ENCODE measurements around the gene CRISP3.

The CRISP3 gene

DNA sequence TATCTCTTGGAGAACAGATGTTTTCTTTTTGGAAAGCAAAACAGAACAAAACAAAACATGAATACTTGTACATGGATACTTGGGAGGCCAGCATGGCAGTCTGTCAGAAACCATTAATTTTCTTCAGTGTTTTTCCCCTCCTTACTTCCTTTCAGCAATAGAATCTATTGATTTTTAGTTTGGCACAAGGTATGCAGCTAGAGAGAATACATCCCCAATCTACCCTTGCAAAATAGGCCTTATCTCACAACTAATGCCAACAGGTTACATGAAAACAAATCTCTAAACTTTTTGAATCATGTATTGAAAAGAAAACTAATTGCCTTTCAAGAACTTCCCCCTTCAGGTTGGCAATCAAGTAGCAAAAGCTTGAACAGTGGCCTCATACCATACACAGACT, 40.1 kb upstream of the CRISP3 start:
- Histone ChIP-seq H3K4me1 (ENCODE audit: control insufficient read depth, low read length) (no peaks in the 10 kb centered on the region), H3K36me3 (ENCODE audit: control insufficient read depth, low read length) (no peaks in the 10 kb centered on the region), H3K4me2 (ENCODE audit: low read length) (no peak overlapping the region), H3K9me3 (ENCODE audit: control insufficient read depth, insufficient read depth, low read length) (no peaks in the 10 kb centered on the region; the same call in 1 of the 2 replicates), H3K79me2 (ENCODE audit: control insufficient read depth, low read length) (no peaks in the 10 kb centered on the region), H3K9me2 (replicated peaks; ENCODE audit: control insufficient read depth, low read length) (no peaks in the 10 kb centered on the region; the same call in 1 of the 2 replicates), H3F3A (ENCODE audit: control insufficient read depth, insufficient read depth) (no peaks in the 10 kb centered on the region), H4K20me1 (ENCODE audit: control insufficient read depth, insufficient read depth, low read depth, low read length) (no peaks in the 10 kb centered on the region), H3K27ac (ENCODE audit: low read depth, low read length) (no peak overlapping the region), H3K27me3 (ENCODE audit: control insufficient read depth, low read length) (no peaks in the 10 kb centered on the region), H3K4me3 (ENCODE audit: low read length) (no peak overlapping the region)
- TF ChIP-seq, protein P1, sequence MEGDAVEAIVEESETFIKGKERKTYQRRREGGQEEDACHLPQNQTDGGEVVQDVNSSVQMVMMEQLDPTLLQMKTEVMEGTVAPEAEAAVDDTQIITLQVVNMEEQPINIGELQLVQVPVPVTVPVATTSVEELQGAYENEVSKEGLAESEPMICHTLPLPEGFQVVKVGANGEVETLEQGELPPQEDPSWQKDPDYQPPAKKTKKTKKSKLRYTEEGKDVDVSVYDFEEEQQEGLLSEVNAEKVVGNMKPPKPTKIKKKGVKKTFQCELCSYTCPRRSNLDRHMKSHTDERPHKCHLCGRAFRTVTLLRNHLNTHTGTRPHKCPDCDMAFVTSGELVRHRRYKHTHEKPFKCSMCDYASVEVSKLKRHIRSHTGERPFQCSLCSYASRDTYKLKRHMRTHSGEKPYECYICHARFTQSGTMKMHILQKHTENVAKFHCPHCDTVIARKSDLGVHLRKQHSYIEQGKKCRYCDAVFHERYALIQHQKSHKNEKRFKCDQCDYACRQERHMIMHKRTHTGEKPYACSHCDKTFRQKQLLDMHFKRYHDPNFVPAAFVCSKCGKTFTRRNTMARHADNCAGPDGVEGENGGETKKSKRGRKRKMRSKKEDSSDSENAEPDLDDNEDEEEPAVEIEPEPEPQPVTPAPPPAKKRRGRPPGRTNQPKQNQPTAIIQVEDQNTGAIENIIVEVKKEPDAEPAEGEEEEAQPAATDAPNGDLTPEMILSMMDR (IDR thresholded peaks at IDR 0.05; ENCODE audit: low read depth, low read length, poor library complexity, severe bottlenecking), result no peak
- no peak for TF ChIP-seq EZH2phosphoT487 (IDR thresholded peaks at IDR 0.05; ENCODE audit: borderline replicate concordance, low read length)

DNA sequence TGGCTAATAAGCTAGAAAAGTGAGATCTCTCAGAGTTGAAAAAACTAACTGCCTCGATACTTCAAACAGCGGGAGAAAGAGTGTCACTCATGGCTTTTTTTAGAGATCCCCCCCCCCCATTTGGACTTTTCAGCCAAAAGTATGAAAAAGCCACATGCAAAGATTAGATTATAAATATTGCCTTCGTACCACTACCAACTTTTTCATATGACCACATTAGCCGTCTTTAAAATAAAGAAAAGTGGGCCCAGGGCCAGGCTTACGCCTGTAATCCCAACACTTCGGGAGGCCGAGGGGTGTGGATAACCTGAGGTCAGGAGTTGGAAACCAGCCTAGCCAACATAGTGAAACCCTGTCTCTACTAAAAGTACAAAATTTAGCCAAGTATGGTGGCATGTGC, 38.5 kb upstream of the CRISP3 start:
- Histone ChIP-seq H3K9me3 (ENCODE audit: control insufficient read depth, insufficient read depth, low read length) (no peaks in the 10 kb centered on the region; the same call in 1 of the 2 replicates), H3K9me2 (replicated peaks; ENCODE audit: control insufficient read depth, low read length) (no peaks in the 10 kb centered on the region; the same call in 1 of the 2 replicates), H3K36me3 (ENCODE audit: control insufficient read depth, low read length) (no peaks in the 10 kb centered on the region), H3K4me1 (ENCODE audit: control insufficient read depth, low read length) (no peaks in the 10 kb centered on the region), H4K20me1 (ENCODE audit: control insufficient read depth, insufficient read depth, low read depth, low read length) (no peaks in the 10 kb centered on the region), H3K4me3 (ENCODE audit: low read length) (no peak overlapping the region), H3K27me3 (ENCODE audit: control insufficient read depth, low read length) (no peaks in the 10 kb centered on the region), H3K27ac (ENCODE audit: low read depth, low read length) (no peak overlapping the region), H3F3A (ENCODE audit: control insufficient read depth, insufficient read depth) (no peaks in the 10 kb centered on the region), H3K4me2 (ENCODE audit: low read length) (no peak overlapping the region), H3K79me2 (ENCODE audit: control insufficient read depth, low read length) (no peaks in the 10 kb centered on the region)
- no peak for TF ChIP-seq EZH2phosphoT487 (IDR thresholded peaks at IDR 0.05; ENCODE audit: borderline replicate concordance, low read length)
- TF ChIP-seq, protein P1 (IDR thresholded peaks at IDR 0.05; ENCODE audit: low read depth, low read length, poor library complexity, severe bottlenecking), result no peak

DNA sequence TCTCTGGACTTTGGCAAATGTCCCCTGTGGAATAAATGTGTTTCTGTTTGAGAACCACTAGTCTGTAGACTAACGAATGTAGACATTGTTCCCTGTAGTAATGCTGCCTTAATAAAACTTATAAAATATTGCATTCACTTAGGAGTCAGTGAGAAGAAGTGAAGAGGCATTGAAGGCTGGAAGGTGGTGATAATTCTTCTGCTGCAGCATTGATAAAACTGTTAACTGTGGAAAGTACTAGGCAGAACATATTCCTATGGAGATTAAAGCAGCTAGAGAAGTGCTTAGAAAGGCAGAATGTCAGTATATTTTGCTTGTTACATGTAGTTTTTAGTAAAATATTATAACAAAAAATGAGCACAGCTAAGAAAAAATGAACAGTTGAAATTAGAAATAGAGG, 38.1 kb upstream of the CRISP3 start:
- H4K20me1 ChIP-seq (ENCODE audit: control insufficient read depth, insufficient read depth, low read depth, low read length), result no peaks in the 10 kb centered on the region
- no peak overlapping the region for H3K4me2 ChIP-seq (ENCODE audit: low read length)
- no peaks in the 10 kb centered on the region for H3K4me1 ChIP-seq (ENCODE audit: control insufficient read depth, low read length)
- H3K36me3 ChIP-seq (ENCODE audit: control insufficient read depth, low read length), result no peaks in the 10 kb centered on the region
- no peaks in the 10 kb centered on the region for H3F3A ChIP-seq (ENCODE audit: control insufficient read depth, insufficient read depth)
- no peaks in the 10 kb centered on the region; the same call in 1 of the 2 replicates for H3K9me3 ChIP-seq (ENCODE audit: control insufficient read depth, insufficient read depth, low read length)
- no peak overlapping the region for H3K4me3 ChIP-seq (ENCODE audit: low read length)
- no peaks in the 10 kb centered on the region for H3K27me3 ChIP-seq (ENCODE audit: control insufficient read depth, low read length)
- TF ChIP-seq, protein P1 (IDR thresholded peaks at IDR 0.05; ENCODE audit: low read depth, low read length, poor library complexity, severe bottlenecking), result no peak
- no peak for TF ChIP-seq EZH2phosphoT487 (IDR thresholded peaks at IDR 0.05; ENCODE audit: borderline replicate concordance, low read length)
- no peak overlapping the region for H3K27ac ChIP-seq (ENCODE audit: low read depth, low read length)
- no peaks in the 10 kb centered on the region for H3K79me2 ChIP-seq (ENCODE audit: control insufficient read depth, low read length)
- no peaks in the 10 kb centered on the region; the same call in 1 of the 2 replicates for H3K9me2 ChIP-seq (replicated peaks; ENCODE audit: control insufficient read depth, low read length)
